ENCODE measurements around the gene REC114.
"Not testable (repeated sequence)": the region's sequence is repeated elsewhere in the genome, so short reads cannot be mapped to it uniquely, and the experiment has no call there.

Gene REC114

DNA sequence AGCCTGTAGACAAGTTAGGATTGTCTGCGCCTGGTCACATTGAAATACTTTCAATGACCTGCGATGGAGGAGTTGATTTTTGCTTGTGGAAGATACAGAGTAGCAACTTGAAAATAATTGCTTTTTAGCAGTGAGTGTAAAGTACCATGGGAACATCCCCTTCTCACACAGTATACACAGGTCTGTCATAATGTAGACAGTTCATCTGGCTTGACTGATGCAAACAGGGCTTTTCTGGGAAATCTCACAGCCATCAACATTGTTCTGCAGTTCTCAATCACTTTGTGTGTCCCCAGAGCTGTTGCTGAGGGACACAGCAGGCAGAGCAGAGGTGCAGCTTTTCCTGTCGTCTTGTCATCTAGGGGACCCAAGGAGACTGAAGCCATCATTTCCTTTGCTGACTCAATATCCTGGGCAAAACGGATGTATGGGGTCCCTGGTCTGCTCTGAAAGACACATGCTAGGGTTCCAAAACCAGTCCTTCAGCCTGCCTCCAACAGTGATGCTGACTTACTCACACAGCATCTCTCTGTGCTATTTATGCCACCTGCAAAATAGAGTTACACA is 5.3 kb upstream of the REC114 start:
- FAIRE-seq (no peak), DNase-seq (ENCODE audit: insufficient read length, low spot score) (no peak)
- TF ChIP-seq, protein P1, sequence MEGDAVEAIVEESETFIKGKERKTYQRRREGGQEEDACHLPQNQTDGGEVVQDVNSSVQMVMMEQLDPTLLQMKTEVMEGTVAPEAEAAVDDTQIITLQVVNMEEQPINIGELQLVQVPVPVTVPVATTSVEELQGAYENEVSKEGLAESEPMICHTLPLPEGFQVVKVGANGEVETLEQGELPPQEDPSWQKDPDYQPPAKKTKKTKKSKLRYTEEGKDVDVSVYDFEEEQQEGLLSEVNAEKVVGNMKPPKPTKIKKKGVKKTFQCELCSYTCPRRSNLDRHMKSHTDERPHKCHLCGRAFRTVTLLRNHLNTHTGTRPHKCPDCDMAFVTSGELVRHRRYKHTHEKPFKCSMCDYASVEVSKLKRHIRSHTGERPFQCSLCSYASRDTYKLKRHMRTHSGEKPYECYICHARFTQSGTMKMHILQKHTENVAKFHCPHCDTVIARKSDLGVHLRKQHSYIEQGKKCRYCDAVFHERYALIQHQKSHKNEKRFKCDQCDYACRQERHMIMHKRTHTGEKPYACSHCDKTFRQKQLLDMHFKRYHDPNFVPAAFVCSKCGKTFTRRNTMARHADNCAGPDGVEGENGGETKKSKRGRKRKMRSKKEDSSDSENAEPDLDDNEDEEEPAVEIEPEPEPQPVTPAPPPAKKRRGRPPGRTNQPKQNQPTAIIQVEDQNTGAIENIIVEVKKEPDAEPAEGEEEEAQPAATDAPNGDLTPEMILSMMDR (IDR thresholded peaks at IDR 0.05; ENCODE audit: insufficient read depth, missing control alignments) = no peak

DNA sequence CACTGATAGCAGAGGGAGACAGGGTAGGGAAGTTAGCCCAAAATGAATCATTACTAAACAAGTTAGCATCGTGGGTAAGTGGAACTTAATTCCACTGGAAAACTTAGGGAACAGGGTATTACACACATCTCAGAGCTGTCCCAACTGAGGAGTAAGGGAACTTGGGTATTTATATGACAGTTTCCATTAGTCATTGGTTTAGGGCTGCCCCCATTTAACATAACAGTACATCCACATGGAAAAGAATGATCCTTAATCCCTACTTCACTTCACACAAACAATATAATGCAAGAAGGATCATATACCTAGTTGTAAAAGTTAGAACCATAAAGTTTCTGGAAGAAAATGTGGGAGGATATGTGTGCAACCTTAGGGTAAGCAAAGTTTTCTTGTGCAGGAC is 4.3 kb upstream of the REC114 start:
- TF ChIP-seq, protein P1 (IDR thresholded peaks at IDR 0.05; ENCODE audit: insufficient read depth, missing control alignments) = no peak
- FAIRE-seq (no peak), DNase-seq (ENCODE audit: insufficient read length, low spot score) (no peak)

DNA sequence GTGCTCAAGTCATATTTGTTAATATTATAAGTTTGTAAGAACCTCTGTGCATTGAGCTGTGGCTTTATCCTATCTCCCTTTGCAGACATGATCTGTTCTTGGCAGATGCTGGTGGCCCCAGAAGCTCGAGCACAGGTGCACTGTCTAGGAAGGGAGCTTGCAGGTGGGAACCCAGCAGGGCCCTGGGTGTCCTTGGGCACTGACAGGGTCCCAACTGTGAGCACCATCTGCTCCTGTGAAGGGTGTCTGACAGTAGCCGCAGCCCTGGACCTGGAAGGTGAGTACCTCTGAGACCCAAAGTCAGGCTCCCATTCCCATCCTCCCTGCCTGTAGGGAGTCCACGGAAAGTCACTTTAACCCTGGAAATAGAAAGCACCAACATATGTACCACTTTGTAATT is 2.4 kb upstream of the REC114 start:
- FAIRE-seq (no peak), DNase-seq (ENCODE audit: insufficient read length, low spot score) (no peak)
- TF ChIP-seq, protein P1 (IDR thresholded peaks at IDR 0.05; ENCODE audit: insufficient read depth, missing control alignments) = no peak

DNA sequence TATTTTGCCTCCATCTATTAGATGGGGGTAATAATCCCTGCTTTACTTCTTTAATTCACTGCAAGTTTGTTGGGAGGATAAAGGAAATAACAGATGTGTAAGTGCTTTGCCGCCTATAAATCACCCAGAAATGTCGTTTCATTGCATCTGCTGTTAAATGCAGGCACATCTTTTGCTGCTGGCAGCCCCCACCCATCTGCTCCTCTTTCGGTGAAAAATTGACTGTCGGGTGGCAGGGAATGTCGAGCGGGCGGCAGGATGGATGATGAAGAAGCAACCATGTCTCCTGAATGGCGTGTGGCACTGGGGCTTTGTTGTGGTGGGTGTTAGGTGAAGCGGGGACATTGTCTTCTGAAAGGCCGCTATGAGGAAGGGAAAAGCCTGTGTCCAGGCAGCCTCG is 543 bp upstream of the REC114 start:
- no peak for FAIRE-seq
- TF ChIP-seq, protein P1 (IDR thresholded peaks at IDR 0.05; ENCODE audit: insufficient read depth, missing control alignments) = no peak
- no peak for DNase-seq (ENCODE audit: insufficient read length, low spot score)

DNA sequence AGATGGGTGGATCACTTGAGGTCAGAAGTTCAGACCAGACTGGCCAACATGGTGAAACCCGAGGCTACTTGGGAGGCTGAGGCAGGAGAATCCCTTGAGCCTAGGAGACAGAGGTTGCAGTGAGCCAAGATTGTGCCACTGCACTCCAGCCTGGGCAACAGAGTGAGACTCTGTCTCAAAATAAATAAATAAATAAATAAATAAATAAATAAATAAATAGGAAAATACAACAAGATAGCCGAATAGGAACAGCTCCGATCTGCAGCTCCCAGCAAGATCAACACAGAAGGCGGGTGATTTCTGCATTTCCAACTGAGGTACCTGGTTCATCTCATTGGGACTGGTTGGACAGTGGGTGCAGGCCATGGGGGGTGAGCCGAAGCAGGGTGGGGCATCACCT is 4.5 kb downstream of the REC114 start:
- not testable (repeated sequence) for DNase-seq (ENCODE audit: insufficient read length, low spot score); FAIRE-seq

DNA sequence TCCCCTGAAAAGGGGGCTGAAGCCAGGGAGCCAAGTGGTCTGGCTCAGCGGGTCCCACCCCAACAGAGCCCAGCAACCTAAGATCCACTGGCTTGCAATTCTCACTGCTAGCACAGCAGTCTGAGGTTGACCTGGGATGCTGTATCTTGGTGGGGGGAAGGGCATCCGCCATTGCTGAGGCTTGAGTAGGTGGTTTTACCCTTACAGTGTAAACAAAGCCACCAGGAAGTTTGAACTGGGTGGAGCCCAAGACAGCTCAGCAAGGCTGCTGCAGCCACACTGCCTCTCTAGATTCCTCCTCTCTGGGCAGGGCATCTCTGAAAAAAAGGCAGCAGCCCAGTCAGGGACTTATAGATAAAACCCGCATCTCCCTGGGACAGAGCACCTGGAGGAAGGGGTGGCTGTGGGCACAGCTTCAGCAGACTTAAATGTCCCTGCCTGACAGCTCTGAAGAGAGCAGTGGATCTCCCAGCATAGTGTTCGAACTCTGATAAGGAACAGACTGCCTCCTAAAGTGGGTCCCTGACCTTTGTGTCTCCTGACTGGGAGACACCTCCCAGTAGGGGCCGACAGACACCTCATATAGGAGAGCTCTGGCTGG is 5.3 kb downstream of the REC114 start:
- not testable (repeated sequence) for FAIRE-seq

DNA sequence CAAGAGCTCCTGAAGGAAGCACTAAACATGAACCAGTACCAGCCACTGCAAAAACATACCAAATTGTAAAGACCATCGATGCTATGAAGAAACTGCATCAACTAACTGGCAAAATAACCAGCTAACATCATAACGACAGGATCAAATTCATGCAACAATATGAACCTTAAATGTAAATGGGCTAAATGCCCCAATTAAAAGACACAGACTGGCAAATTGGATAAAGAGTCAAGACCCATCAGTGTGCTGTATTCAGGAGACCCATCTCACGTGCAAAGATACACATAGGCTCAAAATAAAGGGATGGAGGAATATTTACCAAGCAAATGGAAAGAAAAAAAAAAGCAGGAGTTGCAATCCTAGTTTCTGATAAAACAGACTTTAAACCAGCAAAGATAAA is 7.0 kb downstream of the REC114 start:
- FAIRE-seq; DNase-seq (ENCODE audit: insufficient read length, low spot score): not testable (repeated sequence)

More for the DNA sequence above, 5.3 kb downstream of the REC114 start:
- not testable (repeated sequence) for DNase-seq (ENCODE audit: insufficient read length, low spot score)

DNA sequence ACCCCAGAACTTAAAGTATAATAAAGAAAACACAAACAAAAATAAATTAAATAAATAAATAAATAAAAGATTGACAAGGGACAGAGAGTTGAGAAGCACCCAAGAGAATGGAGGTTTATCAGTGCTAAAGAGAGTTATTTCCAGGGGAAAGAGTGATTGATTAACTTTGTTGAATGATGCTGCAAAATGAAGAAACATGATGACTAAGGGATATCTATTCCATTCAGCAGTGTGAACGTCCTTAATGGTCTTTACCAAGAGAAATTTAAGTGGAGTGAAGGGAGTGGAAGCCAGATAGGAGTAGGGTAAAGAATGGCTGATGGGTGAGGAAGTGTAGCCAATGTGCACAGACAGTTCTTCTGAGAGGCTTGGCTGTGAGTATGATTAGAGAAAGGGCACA is 11.1 kb downstream of the REC114 start:
- DNase-seq (ENCODE audit: insufficient read length, low spot score) (no peak), FAIRE-seq (no peak)
- TF ChIP-seq, protein P1 (IDR thresholded peaks at IDR 0.05; ENCODE audit: insufficient read depth, missing control alignments) = no peak

DNA sequence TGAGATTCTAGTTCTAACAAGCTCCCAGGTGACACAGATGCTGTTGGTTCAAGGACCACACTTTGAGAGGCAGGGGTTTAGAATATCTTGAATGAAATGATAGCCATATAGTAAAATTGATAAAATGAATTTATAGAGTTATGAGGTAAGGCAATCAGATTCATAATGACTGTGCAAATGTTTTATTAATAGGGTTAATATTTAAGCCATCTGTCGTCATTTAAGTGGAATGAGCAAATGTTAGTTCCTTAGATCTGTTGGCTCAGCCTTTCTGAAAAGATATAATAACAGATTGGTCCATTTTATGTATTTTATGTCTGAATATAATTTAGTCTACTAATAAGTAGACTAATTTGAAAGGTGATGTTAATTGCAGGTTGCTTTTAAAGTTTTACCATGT is 12.9 kb downstream of the REC114 start:
- FAIRE-seq (no peak), DNase-seq (ENCODE audit: insufficient read length, low spot score) (no peak)
- TF ChIP-seq, protein P1 (IDR thresholded peaks at IDR 0.05; ENCODE audit: insufficient read depth, missing control alignments) = no peak
